HUES48 (cell line): ENCODE data around the gene MYH9.
A peak's percentile ranks its signal among the peaks of the same experiment; 100 is the strongest.

Source experiments
- H3K27ac ChIP-seq: one replicate; pipeline ENCODE4 v1.7.0; 2013; ENCODE audit warnings: low read depth, low read length, inconsistent platforms
- H3K27me3 ChIP-seq: 2 replicates; pipeline ENCODE4 v1.6.1; 2013; ENCODE audit warnings: mild to moderate bottlenecking, low read length; ENCODE audit not compliant: control insufficient read depth, insufficient read depth
- H3K36me3 ChIP-seq: 2 replicates; pipeline ENCODE4 v1.6.1; 2013; ENCODE audit warnings: low read length; ENCODE audit not compliant: control insufficient read depth, insufficient read depth
- H3K4me1 ChIP-seq: 2 replicates; pipeline ENCODE4 v1.6.1; 2013; ENCODE audit warnings: mild to moderate bottlenecking, low read length; ENCODE audit not compliant: control insufficient read depth, insufficient read depth
- H3K4me3 ChIP-seq: 2 replicates; pipeline ENCODE4 v1.5.1; 2013; ENCODE audit warnings: mild to moderate bottlenecking, low read depth, low read length
- H3K9ac ChIP-seq: 2 replicates; pipeline ENCODE4 v1.6.1; 2013; ENCODE audit warnings: mild to moderate bottlenecking, low read depth, low read length, moderate library complexity
- H3K9me3 ChIP-seq: 2 replicates; pipeline ENCODE4 v1.6.1; 2013; ENCODE audit warnings: low read length; ENCODE audit not compliant: control insufficient read depth, insufficient read depth

The MYH9 gene

DNA sequence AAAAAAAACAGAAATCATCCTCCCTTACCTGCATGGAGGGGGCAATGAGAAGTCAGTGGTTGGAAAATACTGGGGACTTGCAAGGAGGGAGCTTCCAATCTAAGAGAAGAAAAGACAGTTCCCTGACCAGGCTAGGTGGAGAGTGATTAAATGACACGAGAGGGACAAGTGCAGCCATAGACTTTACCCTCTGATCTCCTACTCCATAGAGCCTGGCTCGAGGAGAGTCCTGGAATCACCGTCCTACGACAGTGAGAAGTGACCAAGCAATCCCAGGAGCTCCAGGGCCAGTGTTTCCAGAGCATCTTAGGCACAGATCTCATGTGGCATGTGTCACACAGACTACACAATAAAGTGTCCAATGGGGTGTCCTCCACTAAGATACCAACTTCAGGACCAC lies 25.7 kb downstream of the MYH9 start:
- Histone ChIP-seq H3K27me3 (no peaks in the 10 kb centered on the region), H3K27ac (peak overlapping the region; percentile 38), H3K4me1 (peaks cover 68% of the 10 kb centered on the region), H3K9ac (no peak overlapping the region), H3K36me3 (no peaks in the 10 kb centered on the region), H3K4me3 (no peak overlapping the region), H3K9me3 (no peaks in the 10 kb centered on the region)

DNA sequence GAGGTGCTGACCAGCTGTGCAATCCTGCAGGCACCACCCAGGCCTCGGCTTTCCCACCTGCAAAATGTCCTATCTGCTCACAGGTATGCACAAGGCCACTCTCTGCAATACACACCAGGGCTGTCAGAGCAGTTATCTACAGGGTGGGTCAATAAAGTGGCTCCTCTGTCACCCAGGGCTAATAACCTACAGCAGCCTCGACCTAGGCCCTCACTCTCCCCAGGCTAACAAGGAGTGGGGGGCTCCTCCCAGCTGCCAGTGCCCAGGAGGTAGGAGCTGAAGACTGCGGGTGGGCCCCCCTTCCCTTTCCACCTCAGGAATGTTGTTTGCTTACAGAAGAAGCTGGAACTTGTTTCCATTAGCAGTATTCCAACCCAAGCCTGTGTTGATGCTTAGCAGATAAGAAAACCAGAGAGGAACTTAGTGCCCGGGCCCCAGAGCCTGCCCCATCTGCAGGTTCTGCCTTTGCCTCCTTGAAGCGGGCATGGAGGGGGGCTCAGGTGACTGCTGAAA lies 26.8 kb downstream of the MYH9 start:
- H3K4me3 ChIP-seq = no peak overlapping the region
- no peaks in the 10 kb centered on the region for H3K27me3 ChIP-seq
- no peaks in the 10 kb centered on the region for H3K9me3 ChIP-seq
- peak overlapping the region; percentile 73 for H3K27ac ChIP-seq
- H3K36me3 ChIP-seq = no peaks in the 10 kb centered on the region
- H3K4me1 ChIP-seq = peaks cover 62% of the 10 kb centered on the region
- H3K9ac ChIP-seq = no peak overlapping the region

DNA sequence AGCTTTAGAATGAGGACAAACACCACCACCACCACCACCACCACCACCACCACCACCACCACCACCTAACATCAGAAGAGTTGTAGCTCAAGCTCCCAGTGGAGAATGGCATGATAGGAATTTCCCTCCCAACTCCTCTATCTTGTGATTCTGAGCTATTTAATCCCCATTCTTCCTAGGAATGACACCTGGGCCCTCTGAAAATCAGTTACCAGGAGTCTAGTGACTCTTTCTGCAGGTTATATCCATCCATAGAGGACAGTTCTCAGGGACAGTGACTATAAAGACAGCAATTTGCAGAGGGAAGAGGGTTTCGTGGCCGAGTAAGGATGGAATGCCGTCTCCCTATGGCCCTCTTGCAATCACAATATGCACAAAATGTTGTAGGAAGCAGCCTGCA lies 27.8 kb downstream of the MYH9 start:
- peaks cover 65% of the 10 kb centered on the region for H3K4me1 ChIP-seq
- no peak overlapping the region for H3K9ac ChIP-seq
- no peaks in the 10 kb centered on the region for H3K36me3 ChIP-seq
- H3K27ac ChIP-seq = peak overlapping the region; percentile 39
- H3K4me3 ChIP-seq = no peak overlapping the region
- H3K9me3 ChIP-seq = no peaks in the 10 kb centered on the region
- no peaks in the 10 kb centered on the region for H3K27me3 ChIP-seq

DNA sequence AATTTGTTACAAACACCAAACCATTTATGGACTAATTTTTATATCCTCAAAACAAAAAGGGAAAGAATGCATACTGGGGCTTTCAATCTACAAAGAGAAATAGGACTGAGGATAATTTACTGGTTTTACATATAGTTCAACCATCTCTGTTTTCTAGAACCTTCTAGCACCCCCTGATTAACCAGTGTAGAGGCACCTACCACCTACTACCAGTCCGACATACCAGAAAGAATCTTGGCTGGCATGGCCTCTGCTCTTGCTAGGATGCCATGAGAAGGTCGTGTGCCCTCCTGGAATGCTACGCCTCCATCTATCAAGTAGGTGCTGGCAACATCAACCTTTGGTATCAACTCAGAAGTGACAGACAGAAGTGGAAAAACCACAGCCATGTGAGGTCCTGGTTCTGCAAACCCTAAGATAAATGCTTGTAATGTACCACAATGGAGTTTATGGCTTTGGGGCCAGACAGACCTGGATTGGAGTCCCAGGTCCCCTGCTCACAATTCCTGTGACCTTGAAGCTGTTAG lies 28.2 kb downstream of the MYH9 start:
- H3K9me3 ChIP-seq = no peaks in the 10 kb centered on the region
- H3K9ac ChIP-seq = no peak overlapping the region
- H3K27ac ChIP-seq = no peak overlapping the region
- H3K27me3 ChIP-seq = no peaks in the 10 kb centered on the region
- no peaks in the 10 kb centered on the region for H3K36me3 ChIP-seq
- H3K4me1 ChIP-seq = peaks cover 62% of the 10 kb centered on the region
- no peak overlapping the region for H3K4me3 ChIP-seq

DNA sequence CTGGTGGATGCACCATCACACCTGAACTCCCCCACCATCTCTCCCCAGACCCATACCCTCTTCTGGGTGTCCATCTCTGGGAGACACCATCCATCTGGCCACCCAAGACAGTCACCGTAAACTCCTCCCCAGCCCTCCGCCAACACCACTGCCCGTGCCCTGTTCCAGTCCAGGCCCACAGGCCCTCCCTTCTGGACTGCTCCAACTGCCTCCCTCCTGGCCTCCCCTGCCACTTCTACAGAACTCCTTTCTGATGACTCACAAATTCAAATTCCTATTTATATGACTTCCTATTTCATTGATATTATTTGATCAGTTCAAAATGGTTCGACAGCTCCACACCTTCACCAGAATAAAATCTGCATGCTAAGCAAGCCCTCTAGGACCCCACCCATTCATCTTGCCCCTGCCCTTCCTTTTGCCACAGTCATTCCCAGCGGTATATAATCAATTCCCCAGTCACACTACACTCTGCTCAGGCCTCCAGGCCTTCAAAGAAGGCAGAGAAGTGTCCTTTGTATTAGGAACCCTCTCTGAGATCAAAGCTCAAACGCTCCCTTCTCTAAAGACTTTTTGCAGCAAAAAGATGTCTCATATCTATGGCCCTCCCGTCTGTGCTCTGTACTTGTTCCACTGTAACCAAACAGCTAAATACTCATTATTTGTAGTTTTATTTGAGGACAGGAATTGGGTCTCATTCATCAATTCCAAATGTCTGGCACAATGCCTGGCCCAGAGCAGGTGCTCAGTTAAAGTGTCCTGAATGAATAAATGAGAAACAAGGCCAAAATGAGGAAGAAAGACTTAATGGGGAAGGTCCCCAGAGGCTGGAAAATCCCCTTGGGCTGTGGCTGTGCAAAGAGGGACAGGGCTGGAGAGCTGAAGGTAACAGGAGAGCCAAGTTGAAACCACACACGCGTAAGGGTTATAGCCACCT lies 29.0 kb downstream of the MYH9 start:
- Histone ChIP-seq H3K9me3 (no peaks in the 10 kb centered on the region), H3K36me3 (no peaks in the 10 kb centered on the region), H3K4me3 (no peak overlapping the region), H3K27me3 (no peaks in the 10 kb centered on the region), H3K9ac (no peak overlapping the region), H3K4me1 (peaks cover 54% of the 10 kb centered on the region), H3K27ac (peak overlapping the region; percentile 32)

DNA sequence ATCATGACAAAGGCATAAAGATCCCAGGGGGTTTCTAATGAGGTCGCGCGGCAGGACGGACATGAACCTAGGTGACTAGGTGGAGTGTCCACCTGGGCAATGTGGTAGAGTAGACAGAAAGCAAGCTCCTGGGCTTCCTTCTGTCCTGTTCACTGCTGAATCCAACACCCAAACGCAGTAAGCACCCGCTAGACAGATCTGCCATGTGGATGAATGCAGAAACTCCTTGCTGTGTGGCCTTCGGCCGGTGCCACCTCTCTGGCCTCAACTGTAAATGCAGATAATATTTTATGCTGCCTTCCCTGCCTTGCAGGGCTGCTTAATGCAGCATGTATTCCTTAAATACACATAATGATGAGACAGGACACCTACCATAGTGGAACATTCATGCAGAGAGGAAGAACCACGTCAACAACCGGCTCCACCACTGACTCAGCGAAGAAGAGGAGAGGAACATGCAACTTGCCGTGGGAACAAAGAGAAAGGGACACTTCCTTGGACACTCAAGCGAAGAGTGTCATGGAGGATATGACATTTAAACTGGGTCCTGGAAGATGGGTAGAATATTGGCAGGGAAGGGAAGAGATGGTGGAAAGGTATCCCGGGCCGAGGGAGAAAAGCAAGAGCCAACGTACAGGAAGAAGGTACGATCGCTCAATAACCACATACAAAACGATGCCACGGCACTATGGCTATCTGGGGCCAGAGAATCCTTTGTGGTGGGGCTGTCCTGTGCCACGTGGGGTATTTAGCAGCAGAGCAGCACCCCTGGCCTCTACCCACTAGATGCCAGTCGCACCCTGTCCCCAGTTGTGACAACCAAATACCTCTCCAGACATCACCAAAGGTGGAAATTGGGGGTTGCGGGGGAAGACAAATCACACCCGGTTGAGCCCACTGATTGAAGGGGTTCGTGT lies 30.8 kb downstream of the MYH9 start:
- Histone ChIP-seq H3K27me3 (no peaks in the 10 kb centered on the region), H3K27ac (peak overlapping the region; percentile 24), H3K36me3 (no peaks in the 10 kb centered on the region), H3K9ac (no peak overlapping the region), H3K4me1 (peaks cover 57% of the 10 kb centered on the region), H3K9me3 (no peaks in the 10 kb centered on the region), H3K4me3 (no peak overlapping the region)

DNA sequence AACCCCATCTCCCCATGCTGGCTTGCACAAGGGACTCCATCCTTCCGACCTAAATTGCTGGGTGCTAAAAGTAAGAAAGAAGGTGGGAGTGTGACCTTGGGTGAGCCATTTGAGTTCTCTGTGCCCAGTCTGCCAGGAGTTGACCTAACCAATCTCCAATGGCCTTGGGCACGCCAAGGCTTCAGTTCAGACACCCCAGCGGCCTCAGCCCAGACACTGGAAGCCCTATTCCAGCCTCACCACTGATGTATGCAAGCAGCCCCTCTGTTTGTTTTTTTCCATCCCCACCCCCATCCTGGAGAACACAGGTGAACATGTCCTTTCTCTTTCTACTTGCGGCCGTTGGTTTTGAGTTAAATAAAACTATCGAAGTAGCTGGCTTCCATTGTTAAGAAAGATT lies 31.9 kb downstream of the MYH9 start:
- Histone ChIP-seq H3K9ac (no peak overlapping the region), H3K27me3 (no peaks in the 10 kb centered on the region), H3K27ac (no peak overlapping the region), H3K36me3 (no peaks in the 10 kb centered on the region), H3K9me3 (no peaks in the 10 kb centered on the region), H3K4me3 (no peak overlapping the region), H3K4me1 (peaks cover 58% of the 10 kb centered on the region)

DNA sequence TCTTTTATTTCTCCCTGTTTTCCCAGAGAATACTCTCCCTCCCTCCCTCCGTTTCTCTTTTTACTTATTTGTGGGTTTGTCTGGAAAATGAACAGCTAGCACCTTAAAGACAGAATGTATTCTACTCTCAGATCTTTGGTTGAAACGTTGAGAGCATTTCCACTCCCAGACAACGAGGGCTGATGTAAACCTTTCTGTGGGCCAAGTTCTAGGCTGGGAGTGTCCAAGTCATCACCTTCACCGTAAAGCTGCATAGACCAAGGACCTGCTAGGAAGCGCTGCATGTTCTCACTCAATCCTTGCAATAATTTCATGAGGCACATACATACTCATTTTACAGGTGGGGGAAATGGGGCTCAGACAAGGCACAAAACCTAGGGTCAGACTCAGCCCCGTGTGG lies 32.4 kb downstream of the MYH9 start:
- Histone ChIP-seq H3K4me3 (no peak overlapping the region), H3K36me3 (no peaks in the 10 kb centered on the region), H3K4me1 (peaks cover 59% of the 10 kb centered on the region), H3K9me3 (no peaks in the 10 kb centered on the region), H3K9ac (no peak overlapping the region), H3K27ac (peak overlapping the region; percentile 43), H3K27me3 (no peaks in the 10 kb centered on the region)

DNA sequence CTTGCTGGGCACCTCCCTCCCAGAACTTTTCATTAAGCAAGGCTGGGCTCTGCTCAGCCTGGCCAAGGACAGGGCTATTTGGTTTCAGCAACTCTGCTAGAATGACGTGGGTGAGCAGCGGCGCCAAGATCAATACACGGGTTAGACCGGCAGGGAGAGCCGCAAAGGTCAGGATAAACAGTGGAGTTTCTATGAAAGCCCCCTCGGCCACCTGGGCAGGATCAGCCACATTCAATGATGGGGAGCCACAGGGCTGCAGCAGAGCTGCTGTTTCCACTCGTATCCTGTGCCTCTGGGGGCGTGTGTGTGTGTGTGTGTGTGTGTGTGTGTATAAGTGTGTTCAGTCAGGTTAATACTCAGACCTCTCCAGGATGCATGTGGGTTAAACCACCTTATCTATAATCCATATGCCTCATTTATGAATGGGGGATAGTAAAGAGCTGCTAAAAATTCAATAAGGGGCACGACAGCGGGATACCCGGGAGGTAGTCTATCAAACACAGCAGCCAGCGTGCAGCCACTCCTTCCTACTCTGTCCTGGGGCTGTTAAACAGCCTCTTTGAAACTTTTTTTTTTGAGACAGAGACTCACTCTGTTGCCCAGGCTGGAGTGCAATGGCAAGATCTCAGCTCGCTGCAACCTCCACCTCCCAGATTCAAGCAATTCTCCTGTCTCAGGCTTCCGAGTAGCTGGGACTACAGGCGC lies 34.8 kb downstream of the MYH9 start:
- Histone ChIP-seq H3K27ac (peak overlapping the region; percentile 78), H3K9me3 (no peaks in the 10 kb centered on the region), H3K4me3 (no peak overlapping the region), H3K27me3 (no peaks in the 10 kb centered on the region), H3K36me3 (peaks cover 8% of the 10 kb centered on the region; the same call in 1 of the 2 replicates), H3K4me1 (peaks cover 43% of the 10 kb centered on the region), H3K9ac (no peak overlapping the region)
